NAMALWA (cell line): Measurements from ENCODE around the gene NFKB2.

Experiments
- DNase-seq: peaks from one replicate; pipeline ENCODE4 v3.0.0-alpha.2; 2015; ENCODE audit warnings: low spot score

Gene NFKB2

GRCh38 chr10:102422545-102423129 lies 27.1 kb downstream of the NFKB2 start:
- DNase-seq, result no peak

GRCh38 chr10:102423372-102423968 lies 28.0 kb downstream of the NFKB2 start:
- no peak for DNase-seq

GRCh38 chr10:102424145-102424544 lies 28.6 kb downstream of the NFKB2 start:
- DNase-seq, result no peak

- DNase-seq, result no peak
These were observed 29.4 kb downstream of the NFKB2 start for GRCh38 chr10:102424916-102425315.

GRCh38 chr10:102425444-102425843 lies 29.9 kb downstream of the NFKB2 start:
- DNase-seq, result no peak

- no peak for DNase-seq
These were observed 31.3 kb downstream of the NFKB2 start for GRCh38 chr10:102426803-102427287.

GRCh38 chr10:102429468-102429867 lies 34.0 kb downstream of the NFKB2 start:
- no peak for DNase-seq

- peak; percentile 45 for DNase-seq
These were observed 36.1 kb downstream of the NFKB2 start for GRCh38 chr10:102431452-102432124.

- peak; percentile 97 for DNase-seq
These were observed 36.9 kb downstream of the NFKB2 start, which contains the start of gene CUEDC2 for GRCh38 chr10:102432162-102432950. TSS of gene CUEDC2 (minus strand) at chr10:102432574. CDS start at chr10:102425188, 7,386 bp downstream.

- no peak for DNase-seq
These were observed 38.1 kb downstream of the NFKB2 start for GRCh38 chr10:102433619-102434046.

- DNase-seq, result no peak
These were observed 39.1 kb downstream of the NFKB2 start for GRCh38 chr10:102434394-102435132.

- no peak for DNase-seq
These were observed 39.6 kb downstream of the NFKB2 start for GRCh38 chr10:102435133-102435497.

GRCh38 chr10:102435529-102436233 lies 40.2 kb downstream of the NFKB2 start:
- DNase-seq, result no peak

- no peak for DNase-seq
These were observed 40.8 kb downstream of the NFKB2 start for GRCh38 chr10:102436312-102436711.

- no peak for DNase-seq
These were observed 42.0 kb downstream of the NFKB2 start for GRCh38 chr10:102437515-102437914.

GRCh38 chr10:102438374-102438773 lies 42.9 kb downstream of the NFKB2 start:
- DNase-seq, result no peak

- no peak for DNase-seq
These were observed 49.3 kb downstream of the NFKB2 start for GRCh38 chr10:102444851-102445250.

- DNase-seq, result peak; percentile 92
These were observed 54.0 kb downstream of the NFKB2 start for GRCh38 chr10:102449321-102450123.

GRCh38 chr10:102450124-102450373 lies 54.5 kb downstream of the NFKB2 start:
- DNase-seq, result no peak

GRCh38 chr10:102450374-102451104 lies 55.0 kb downstream of the NFKB2 start:
- DNase-seq, result peak; percentile 89
